Trophoblast cell (in vitro differentiated cells and primary cell): Measurements from ENCODE around the gene LDLRAD3.

Experiments
- DNase-seq, 2 donors: peaks; one replicate each; pipeline ENCODE4 v3.0.0-alpha.2; 2016
- H2AFZ ChIP-seq: 2 replicates; pipeline ENCODE4 v1.6.1; 2013; ENCODE audit warnings: low read length, moderate library complexity, mild to moderate bottlenecking; ENCODE audit not compliant: insufficient read depth, poor library complexity
- H2AK5ac ChIP-seq: 2 replicates; pipeline ENCODE4 v1.6.1; 2013; ENCODE audit warnings: mild to moderate bottlenecking, low read length
- H2BK120ac ChIP-seq: 2 replicates; pipeline ENCODE4 v1.6.1; 2013; ENCODE audit warnings: low read length, mild to moderate bottlenecking, moderate library complexity; ENCODE audit not compliant: insufficient read depth, poor library complexity
- H2BK12ac ChIP-seq: 2 replicates; pipeline ENCODE4 v1.6.1; 2013; ENCODE audit warnings: mild to moderate bottlenecking, low read length, moderate library complexity
- H2BK5ac ChIP-seq: 2 replicates; pipeline ENCODE4 v1.6.1; 2013; ENCODE audit warnings: low read length, low read depth, moderate library complexity, mild to moderate bottlenecking; ENCODE audit not compliant: poor library complexity
- H3K14ac ChIP-seq: 2 replicates; pipeline ENCODE4 v1.6.1; 2013; ENCODE audit warnings: mild to moderate bottlenecking, low read length
- H3K18ac ChIP-seq: 2 replicates; pipeline ENCODE4 v1.6.1; 2013; ENCODE audit warnings: mild to moderate bottlenecking, low read length
- H3K23ac ChIP-seq: 2 replicates; pipeline ENCODE4 v1.6.1; 2013; ENCODE audit warnings: low read length
- H3K27ac ChIP-seq: 2 replicates; pipeline ENCODE4 v1.5.1; 2013; ENCODE audit warnings: low read depth, mild to moderate bottlenecking, inconsistent platforms, low read length, moderate library complexity
- H3K27me3 ChIP-seq: 2 replicates; pipeline ENCODE4 v1.6.1; 2013; ENCODE audit warnings: inconsistent platforms, mild to moderate bottlenecking, low read length, moderate library complexity; ENCODE audit not compliant: insufficient read depth
- H3K36me3 ChIP-seq, 2 experiments: 1 replicate in 1 of 2; 2 replicates in 1 of 2; pipeline ENCODE4 v1.6.1; 2013; ENCODE audit warnings: low read length in 2 of 2, mild to moderate bottlenecking in 2 of 2, moderate library complexity in 1 of 2; ENCODE audit not compliant: insufficient read depth in 2 of 2, control insufficient read depth in 1 of 2
- H3K4ac ChIP-seq: 2 replicates; pipeline ENCODE4 v1.6.1; 2013; ENCODE audit warnings: low read depth, mild to moderate bottlenecking, low read length, moderate library complexity
- H3K4me1 ChIP-seq, 2 experiments: 1 replicate in 1 of 2; 2 replicates in 1 of 2; pipeline ENCODE4 v1.6.1; 2013; ENCODE audit warnings: low read length in 2 of 2, mild to moderate bottlenecking in 2 of 2, moderate library complexity in 1 of 2; ENCODE audit not compliant: insufficient read depth in 2 of 2, control insufficient read depth in 1 of 2
- H3K4me2 ChIP-seq: 2 replicates; pipeline ENCODE4 v1.6.1; 2013; ENCODE audit warnings: inconsistent platforms, mild to moderate bottlenecking, low read length, moderate library complexity
- H3K4me3 ChIP-seq: 2 replicates; pipeline ENCODE4 v1.5.1; 2013; ENCODE audit warnings: mild to moderate bottlenecking, low read depth, low read length, inconsistent platforms
- H3K79me1 ChIP-seq: one replicate; pipeline ENCODE4 v1.6.1; 2013; ENCODE audit warnings: low read length
- H3K79me2 ChIP-seq: 2 replicates; pipeline ENCODE4 v1.6.1; 2013; ENCODE audit warnings: low read length, mild to moderate bottlenecking; ENCODE audit not compliant: control insufficient read depth, insufficient read depth, poor library complexity
- H3K9ac ChIP-seq: 2 replicates; pipeline ENCODE4 v1.6.1; 2013; ENCODE audit warnings: mild to moderate bottlenecking, low read length
- H3K9me3 ChIP-seq: 2 replicates; pipeline ENCODE4 v1.6.1; 2013; ENCODE audit warnings: low read depth, mild to moderate bottlenecking, control low read depth, inconsistent platforms, low read length; ENCODE audit not compliant: insufficient read depth
- H4K12ac ChIP-seq: 2 replicates; pipeline ENCODE4 v1.6.1; 2013; ENCODE audit warnings: low read depth, mild to moderate bottlenecking, low read length, moderate library complexity
- H4K8ac ChIP-seq: 2 replicates; pipeline ENCODE4 v1.6.1; 2013; ENCODE audit warnings: low read depth, mild to moderate bottlenecking, low read length, moderate library complexity
- H4K91ac ChIP-seq: one replicate; pipeline ENCODE4 v1.6.1; 2013; ENCODE audit warnings: low read depth, mild to moderate bottlenecking, low read length, moderate library complexity
- WGBS: extraction: QIAGEN DNeasy Blood & Tissue Kit; methylation state at CpG from one replicate; pipeline ENCODE4 v1.1.7; 2013; ENCODE audit warnings: missing lambda C conversion rate; ENCODE audit not compliant: insufficient read length, insufficient coverage; ENCODE audit errors: extremely low coverage; 5-methylcytosine and 5-hydroxymethylcytosine counted together

LDLRAD3 gene

GRCh38 chr11:36056160-36056751 is 112.4 kb downstream of the LDLRAD3 start:
- H4K8ac ChIP-seq: no peak overlapping the region
- H3K4me3 ChIP-seq: no peak overlapping the region
- H4K91ac ChIP-seq: no peak overlapping the region
- peaks cover under 1 to 4% of the 10 kb centered on the region in 2 experiments for H3K4me1 ChIP-seq
- no peaks in the 10 kb centered on the region for H3K9me3 ChIP-seq
- H3K36me3 ChIP-seq: no peaks in the 10 kb centered on the region
- H3K14ac ChIP-seq: no peak overlapping the region
- no peak overlapping the region for H2BK12ac ChIP-seq
- H3K79me1 ChIP-seq: peaks cover 2% of the 10 kb centered on the region
- no peak overlapping the region for H3K4ac ChIP-seq
- no peak overlapping the region for H3K27ac ChIP-seq
- no peak overlapping the region for H3K18ac ChIP-seq
- no peak overlapping the region for H3K4me2 ChIP-seq
- no peak overlapping the region for H2BK5ac ChIP-seq
- H3K9ac ChIP-seq: no peak overlapping the region
- DNase-seq: peak; percentile 26 to 70
- no peaks in the 10 kb centered on the region for H3K27me3 ChIP-seq
- no peak overlapping the region for H3K23ac ChIP-seq
- no CpG with 5 or more reads among the region's 8 CpGs for WGBS
- no peak overlapping the region for H4K12ac ChIP-seq
- no peak overlapping the region for H2AK5ac ChIP-seq
- no peak overlapping the region for H2AFZ ChIP-seq
- H2BK120ac ChIP-seq: no peak overlapping the region
- no peaks in the 10 kb centered on the region for H3K79me2 ChIP-seq

DNA sequence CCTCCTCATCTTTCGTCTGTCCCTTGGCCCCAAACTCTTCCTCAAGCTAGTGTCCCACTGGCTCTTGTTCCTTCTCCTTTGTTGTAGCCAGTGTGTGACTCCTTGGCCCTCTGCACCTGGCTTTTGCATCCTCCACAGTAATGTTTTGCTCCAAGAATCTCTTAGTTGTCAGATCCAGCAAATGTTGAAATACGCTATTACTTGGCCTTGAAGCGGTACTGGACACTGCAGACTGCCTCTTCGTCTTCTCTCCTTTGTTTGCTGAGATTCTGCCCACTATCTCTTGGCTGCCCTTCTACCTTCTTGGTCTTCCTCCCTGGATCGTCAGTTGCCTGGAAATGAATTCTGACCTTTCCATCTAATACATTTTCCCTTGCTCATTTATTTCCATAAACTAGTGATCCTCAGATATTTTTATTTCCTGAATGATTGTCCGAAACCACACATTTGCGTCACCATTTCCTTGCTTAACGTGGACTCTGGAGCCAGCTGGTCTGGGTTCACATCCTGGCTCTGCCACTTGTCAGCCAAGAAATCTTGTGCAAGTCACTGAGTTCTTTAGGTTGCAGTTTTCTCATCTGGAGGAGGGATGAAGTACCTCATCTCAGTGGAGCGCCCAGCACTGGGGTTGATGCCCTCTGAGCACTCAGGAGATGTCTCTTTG is 113.6 kb downstream of the LDLRAD3 start:
- H3K18ac ChIP-seq: no peak overlapping the region
- no peak overlapping the region for H2BK5ac ChIP-seq
- H3K23ac ChIP-seq: no peak overlapping the region
- no peak for DNase-seq
- H4K91ac ChIP-seq: no peak overlapping the region
- no peaks in the 10 kb centered on the region for H3K27me3 ChIP-seq
- no peak overlapping the region for H3K27ac ChIP-seq
- no peaks in the 10 kb centered on the region for H3K4me1 ChIP-seq
- no peaks in the 10 kb centered on the region for H3K9me3 ChIP-seq
- no peak overlapping the region for H4K8ac ChIP-seq
- peaks cover 2% of the 10 kb centered on the region for H3K79me1 ChIP-seq
- peak overlapping the region; percentile 16 for H2BK12ac ChIP-seq
- H4K12ac ChIP-seq: no peak overlapping the region
- no peak overlapping the region for H3K9ac ChIP-seq
- H3K79me2 ChIP-seq: no peaks in the 10 kb centered on the region
- H3K4me3 ChIP-seq: no peak overlapping the region
- H2AK5ac ChIP-seq: no peak overlapping the region
- H3K4ac ChIP-seq: no peak overlapping the region
- H3K4me2 ChIP-seq: no peak overlapping the region
- H2AFZ ChIP-seq: no peak overlapping the region
- no peaks in the 10 kb centered on the region for H3K36me3 ChIP-seq
- peak overlapping the region; percentile 22 for H3K14ac ChIP-seq
- no peak overlapping the region for H2BK120ac ChIP-seq
- WGBS: no CpG with 5 or more reads among the region's 9 CpGs

DNA sequence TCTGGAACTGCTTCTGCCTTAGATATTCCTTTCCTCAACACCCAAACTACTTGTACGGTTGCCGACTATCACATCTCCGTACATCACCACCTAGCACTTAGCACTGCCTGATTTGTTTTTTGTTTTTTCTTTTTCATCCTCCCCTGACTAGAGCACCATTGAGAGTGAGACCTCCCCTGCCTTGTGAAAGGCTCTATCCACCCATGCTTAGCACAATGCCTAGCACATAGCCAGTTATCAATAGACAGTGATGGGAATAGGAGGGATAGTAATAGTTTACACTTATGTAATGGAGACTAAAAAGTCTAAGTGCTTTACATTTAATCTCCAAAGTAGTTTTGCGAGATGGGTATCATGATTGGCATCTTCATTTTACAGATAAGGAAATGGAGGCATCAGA is 115.8 kb downstream of the LDLRAD3 start:
- H3K79me1 ChIP-seq: peaks cover 4% of the 10 kb centered on the region
- H3K4me2 ChIP-seq: no peak overlapping the region
- no peak for DNase-seq
- H3K9ac ChIP-seq: no peak overlapping the region
- H2BK5ac ChIP-seq: no peak overlapping the region
- H2AK5ac ChIP-seq: no peak overlapping the region
- no peaks in the 10 kb centered on the region for H3K4me1 ChIP-seq
- H3K14ac ChIP-seq: no peak overlapping the region
- H4K8ac ChIP-seq: no peak overlapping the region
- WGBS: no CpG with 5 or more reads among the region's 4 CpGs
- H4K12ac ChIP-seq: no peak overlapping the region
- H3K27me3 ChIP-seq: no peaks in the 10 kb centered on the region
- no peaks in the 10 kb centered on the region for H3K79me2 ChIP-seq
- no peak overlapping the region for H3K4ac ChIP-seq
- H2BK12ac ChIP-seq: no peak overlapping the region
- no peak overlapping the region for H3K23ac ChIP-seq
- H3K18ac ChIP-seq: no peak overlapping the region
- H2AFZ ChIP-seq: no peak overlapping the region
- H3K4me3 ChIP-seq: no peak overlapping the region
- H3K27ac ChIP-seq: no peak overlapping the region
- H2BK120ac ChIP-seq: no peak overlapping the region
- no peaks in the 10 kb centered on the region for H3K36me3 ChIP-seq
- H4K91ac ChIP-seq: no peak overlapping the region
- H3K9me3 ChIP-seq: no peaks in the 10 kb centered on the region

DNA sequence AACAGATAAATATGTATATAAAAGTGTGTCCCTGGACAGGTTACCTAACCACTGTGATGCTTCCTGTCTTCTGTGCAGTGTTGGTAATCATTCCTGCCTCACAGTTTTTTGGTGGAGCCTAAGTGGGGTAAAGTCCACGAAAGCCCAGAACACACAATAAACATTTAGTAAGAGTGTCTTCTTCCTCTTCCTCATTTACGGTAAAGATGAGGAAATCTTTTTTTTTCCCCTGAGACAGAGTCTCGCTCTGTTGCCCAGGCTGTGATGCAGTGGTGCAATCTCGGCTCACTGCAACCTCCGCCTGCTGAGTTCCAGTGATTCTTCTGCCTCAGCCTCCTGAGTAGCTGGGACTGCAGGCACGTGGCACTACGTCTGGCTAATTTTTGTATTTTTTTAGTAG is 117.1 kb downstream of the LDLRAD3 start:
- H3K9me3 ChIP-seq: no peaks in the 10 kb centered on the region
- H3K23ac ChIP-seq: no peak overlapping the region
- no peak overlapping the region for H3K4ac ChIP-seq
- H4K91ac ChIP-seq: no peak overlapping the region
- H3K36me3 ChIP-seq: no peaks in the 10 kb centered on the region
- no peak for DNase-seq
- H3K79me2 ChIP-seq: no peaks in the 10 kb centered on the region
- no peak overlapping the region for H2BK120ac ChIP-seq
- no peak overlapping the region for H2AFZ ChIP-seq
- no peak overlapping the region for H3K18ac ChIP-seq
- no peak overlapping the region for H2BK12ac ChIP-seq
- H3K27ac ChIP-seq: no peak overlapping the region
- H3K9ac ChIP-seq: no peak overlapping the region
- peaks cover 7% of the 10 kb centered on the region for H3K79me1 ChIP-seq
- H3K4me2 ChIP-seq: no peak overlapping the region
- H3K27me3 ChIP-seq: no peaks in the 10 kb centered on the region
- no peak overlapping the region for H2AK5ac ChIP-seq
- H3K4me1 ChIP-seq: no peaks in the 10 kb centered on the region
- no peak overlapping the region for H4K8ac ChIP-seq
- no CpG with 5 or more reads among the region's 7 CpGs for WGBS
- H4K12ac ChIP-seq: no peak overlapping the region
- no peak overlapping the region for H2BK5ac ChIP-seq
- no peak overlapping the region for H3K4me3 ChIP-seq
- no peak overlapping the region for H3K14ac ChIP-seq
